Ovary (tissue), 3 donors: ENCODE results near the gene MIGA2.

Source experiments
- CTCF ChIP-seq, 3 donors: fragments of 450-650 bp in 2 of 3; fragments of 200-600 bp in 1 of 3; IDR thresholded peaks; one replicate each; pipeline versions ENCODE4 v1.5.1 to v1.8.0; 2016 to 2022; ENCODE audit warnings: antibody characterized with exemption in 3 of 3, mild to moderate bottlenecking in 1 of 3
- EP300 ChIP-seq: sonication (generic); formaldehyde crosslinking; IDR thresholded peaks from one replicate; pipeline ENCODE4 v1.6.1; 2017; ENCODE audit warnings: antibody characterized with exemption
- POLR2A ChIP-seq: fragments of 450-650 bp; IDR thresholded peaks from one replicate; pipeline ENCODE4 v1.6.1; 2017; ENCODE audit warnings: antibody characterized with exemption, mild to moderate bottlenecking, moderate library complexity
- donor health status: DM: no; HTN: no; CAD: no.

DNA sequence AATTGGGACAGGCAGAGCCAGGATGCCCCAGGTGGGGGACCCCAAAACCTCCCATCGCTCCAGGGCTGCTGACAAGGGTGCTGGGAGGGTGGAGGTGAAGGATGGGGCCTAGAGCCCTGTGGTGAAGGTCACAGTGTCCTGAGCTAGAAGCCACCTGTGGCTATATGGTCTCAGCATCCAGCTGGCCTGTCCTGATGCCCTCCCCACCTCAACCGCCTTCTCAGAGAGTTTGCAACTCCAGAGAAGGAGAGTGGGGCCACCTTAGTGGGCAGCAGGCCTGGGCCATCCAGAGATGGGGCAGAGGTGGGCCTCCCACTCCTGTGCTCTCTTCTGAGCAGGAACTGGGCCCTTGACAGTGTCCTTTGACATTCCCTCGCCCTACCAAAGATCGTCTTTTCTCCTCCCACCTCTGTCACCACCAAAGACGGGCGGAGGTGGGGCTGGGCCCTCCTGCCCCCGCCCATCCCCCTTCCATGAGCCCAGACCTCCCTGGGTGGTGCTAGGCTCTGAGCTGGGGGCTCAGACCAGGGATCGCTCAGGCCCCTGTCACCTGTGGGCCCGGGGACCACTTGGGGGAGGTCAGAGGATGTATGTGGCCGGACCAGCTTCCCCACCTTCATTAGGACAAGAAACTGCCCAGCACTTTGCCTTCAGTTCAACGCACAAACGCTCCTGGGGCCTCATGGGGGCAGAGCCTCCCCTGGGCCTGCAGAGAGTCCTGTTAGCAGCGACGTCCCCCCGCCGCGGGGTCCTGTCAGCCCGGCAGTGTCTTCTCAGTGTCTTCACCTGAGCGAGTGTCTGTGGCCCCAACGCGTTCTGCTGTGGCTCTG lies 34.5 kb downstream of the MIGA2 start:
- TF ChIP-seq CTCF (IDR thresholded peaks at IDR 0.05), result no peak
- no peak for TF ChIP-seq EP300
- TF ChIP-seq POLR2A, result no peak
